ENCODE results near the gene RALGAPA1.

Gene RALGAPA1

DNA sequence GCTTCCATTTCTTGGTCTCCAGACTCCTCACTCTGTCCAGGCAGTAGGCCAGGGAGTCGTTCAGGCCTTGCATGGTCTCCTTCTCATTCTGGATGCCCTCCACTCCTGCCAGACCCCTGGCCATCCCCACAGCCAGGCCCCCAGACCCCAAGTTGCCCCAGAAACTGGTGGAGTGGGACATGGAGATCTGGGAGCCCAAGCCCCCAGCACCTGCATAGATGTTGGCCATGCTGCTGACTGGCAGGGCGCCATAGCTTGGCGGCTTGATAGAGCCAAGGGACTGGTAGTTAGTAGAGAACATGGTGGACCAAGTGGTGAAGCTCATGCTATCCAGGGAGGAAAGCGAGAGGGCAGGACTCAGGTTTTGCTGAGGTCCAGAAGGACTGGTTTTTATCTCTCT is 296.3 kb downstream of the RALGAPA1 start:
- Histone ChIP-seq H3K9me2 (ENCODE audit: low read depth, low read length) (no peaks in the 10 kb centered on the region), H2AFZ (ENCODE audit: low read length) (no peak overlapping the region), H3F3A (ENCODE audit: insufficient read depth, low read length) (no peaks in the 10 kb centered on the region), H3K36me3 (ENCODE audit: insufficient read depth, low read length) (no peaks in the 10 kb centered on the region), H3K4me2 (ENCODE audit: low read length) (no peak overlapping the region), H3K27ac (ENCODE audit: low read depth, low read length, poor library complexity, severe bottlenecking) (no peak overlapping the region), H3K9ac (ENCODE audit: low read length) (no peak overlapping the region), H3K4me3 (ENCODE audit: low read depth, low read length, poor library complexity, severe bottlenecking) (no peak overlapping the region), H3K27me3 (ENCODE audit: insufficient read depth, low read length) (no peaks in the 10 kb centered on the region), H4K20me1 (ENCODE audit: insufficient read depth, low read length) (no peaks in the 10 kb centered on the region), H3K79me2 (ENCODE audit: insufficient read depth, low read length) (no peaks in the 10 kb centered on the region), H3K9me3 (ENCODE audit: low read length) (no peaks in the 10 kb centered on the region), H3K4me1 (ENCODE audit: insufficient read depth, low read length, severe bottlenecking) (no peaks in the 10 kb centered on the region)
- TF ChIP-seq, protein P1, sequence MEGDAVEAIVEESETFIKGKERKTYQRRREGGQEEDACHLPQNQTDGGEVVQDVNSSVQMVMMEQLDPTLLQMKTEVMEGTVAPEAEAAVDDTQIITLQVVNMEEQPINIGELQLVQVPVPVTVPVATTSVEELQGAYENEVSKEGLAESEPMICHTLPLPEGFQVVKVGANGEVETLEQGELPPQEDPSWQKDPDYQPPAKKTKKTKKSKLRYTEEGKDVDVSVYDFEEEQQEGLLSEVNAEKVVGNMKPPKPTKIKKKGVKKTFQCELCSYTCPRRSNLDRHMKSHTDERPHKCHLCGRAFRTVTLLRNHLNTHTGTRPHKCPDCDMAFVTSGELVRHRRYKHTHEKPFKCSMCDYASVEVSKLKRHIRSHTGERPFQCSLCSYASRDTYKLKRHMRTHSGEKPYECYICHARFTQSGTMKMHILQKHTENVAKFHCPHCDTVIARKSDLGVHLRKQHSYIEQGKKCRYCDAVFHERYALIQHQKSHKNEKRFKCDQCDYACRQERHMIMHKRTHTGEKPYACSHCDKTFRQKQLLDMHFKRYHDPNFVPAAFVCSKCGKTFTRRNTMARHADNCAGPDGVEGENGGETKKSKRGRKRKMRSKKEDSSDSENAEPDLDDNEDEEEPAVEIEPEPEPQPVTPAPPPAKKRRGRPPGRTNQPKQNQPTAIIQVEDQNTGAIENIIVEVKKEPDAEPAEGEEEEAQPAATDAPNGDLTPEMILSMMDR (IDR thresholded peaks at IDR 0.05; ENCODE audit: low read length): no peak
- no peak for TF ChIP-seq EZH2 (IDR thresholded peaks at IDR 0.05; ENCODE audit: borderline replicate concordance, low read length)

- Histone ChIP-seq H4K20me1 (ENCODE audit: insufficient read depth, low read length) (no peaks in the 10 kb centered on the region), H3K27ac (ENCODE audit: low read depth, low read length, poor library complexity, severe bottlenecking) (no peak overlapping the region), H3K9me3 (ENCODE audit: low read length) (no peaks in the 10 kb centered on the region), H3K9me2 (ENCODE audit: low read depth, low read length) (no peaks in the 10 kb centered on the region), H3F3A (ENCODE audit: insufficient read depth, low read length) (no peaks in the 10 kb centered on the region), H3K4me2 (ENCODE audit: low read length) (no peak overlapping the region), H2AFZ (ENCODE audit: low read length) (no peak overlapping the region), H3K36me3 (ENCODE audit: insufficient read depth, low read length) (no peaks in the 10 kb centered on the region), H3K79me2 (ENCODE audit: insufficient read depth, low read length) (no peaks in the 10 kb centered on the region), H3K4me1 (ENCODE audit: insufficient read depth, low read length, severe bottlenecking) (no peaks in the 10 kb centered on the region), H3K4me3 (ENCODE audit: low read depth, low read length, poor library complexity, severe bottlenecking) (no peak overlapping the region), H3K9ac (ENCODE audit: low read length) (no peak overlapping the region), H3K27me3 (ENCODE audit: insufficient read depth, low read length) (no peaks in the 10 kb centered on the region)
- no peak for TF ChIP-seq EZH2 (IDR thresholded peaks at IDR 0.05; ENCODE audit: borderline replicate concordance, low read length)
- TF ChIP-seq, protein P1 (IDR thresholded peaks at IDR 0.05; ENCODE audit: low read length): no peak
These were observed 299.2 kb downstream of the RALGAPA1 start for GRCh38 chr14:35509846-35510245.

DNA sequence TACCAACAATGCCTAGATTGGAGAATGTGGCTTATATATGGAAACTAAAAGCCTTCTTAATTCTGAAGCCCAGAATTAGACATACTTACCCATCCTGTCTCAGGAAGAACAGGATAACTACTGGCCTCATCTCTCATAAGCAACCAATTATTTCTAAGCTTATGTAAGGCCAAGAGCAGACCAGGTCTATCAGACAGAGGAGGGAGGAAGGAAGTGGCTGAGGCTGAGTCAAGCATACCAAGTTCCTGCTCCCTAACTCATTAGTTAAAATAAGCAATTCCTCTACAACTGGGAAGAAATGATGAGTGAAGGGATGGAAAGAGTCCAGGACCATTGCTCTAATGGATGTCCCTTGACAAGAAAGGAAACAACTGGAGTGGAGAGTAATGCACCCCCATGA is 302.2 kb downstream of the RALGAPA1 start:
- Histone ChIP-seq H3F3A (ENCODE audit: insufficient read depth, low read length) (no peaks in the 10 kb centered on the region), H2AFZ (ENCODE audit: low read length) (no peak overlapping the region), H3K27ac (ENCODE audit: low read depth, low read length, poor library complexity, severe bottlenecking) (no peak overlapping the region), H3K79me2 (ENCODE audit: insufficient read depth, low read length) (no peaks in the 10 kb centered on the region), H3K27me3 (ENCODE audit: insufficient read depth, low read length) (no peaks in the 10 kb centered on the region), H3K4me1 (ENCODE audit: insufficient read depth, low read length, severe bottlenecking) (no peaks in the 10 kb centered on the region), H3K9me2 (ENCODE audit: low read depth, low read length) (no peaks in the 10 kb centered on the region), H3K4me3 (ENCODE audit: low read depth, low read length, poor library complexity, severe bottlenecking) (no peak overlapping the region), H3K4me2 (ENCODE audit: low read length) (no peak overlapping the region), H3K9ac (ENCODE audit: low read length) (no peak overlapping the region), H3K36me3 (ENCODE audit: insufficient read depth, low read length) (no peaks in the 10 kb centered on the region), H3K9me3 (ENCODE audit: low read length) (no peaks in the 10 kb centered on the region), H4K20me1 (ENCODE audit: insufficient read depth, low read length) (no peaks in the 10 kb centered on the region)
- TF ChIP-seq, protein P1 (IDR thresholded peaks at IDR 0.05; ENCODE audit: low read length): no peak
- no peak for TF ChIP-seq EZH2 (IDR thresholded peaks at IDR 0.05; ENCODE audit: borderline replicate concordance, low read length)
